SJCRH30 (cell line): ENCODE measurements around the gene NPFFR2. TPM values are rescaled to one million over a fixed set of nuclear protein-coding genes. Genes with fewer than 3 reads are reported as not detected.
"Not testable (repeated sequence)": the region's sequence is repeated elsewhere in the genome, so short reads cannot be mapped to it uniquely, and the experiment has no call there.

Experiments used
- DNase-seq, 2 experiments: peaks; one replicate each; pipeline ENCODE4 v3.0.0-alpha.2; 2015 to 2020
- H3K27ac ChIP-seq: fragments of 250-450 bp; sonication (Bioruptor Pico); 2 replicates; pipeline ENCODE4 v1.5.1; 2020; ENCODE audit warnings: mild to moderate bottlenecking, moderate library complexity
- H3K27me3 ChIP-seq: fragments of 250-450 bp; sonication (Bioruptor Pico); 2 replicates; pipeline ENCODE4 v1.5.1; 2020; ENCODE audit warnings: mild to moderate bottlenecking, moderate library complexity
- H3K36me3 ChIP-seq: fragments of 250-450 bp; sonication (Bioruptor Pico); 2 replicates; pipeline ENCODE4 v1.5.1; 2020; ENCODE audit warnings: mild to moderate bottlenecking, moderate library complexity
- H3K4me1 ChIP-seq: fragments of 250-450 bp; sonication (Bioruptor Pico); 2 replicates; pipeline ENCODE4 v1.5.1; 2020; ENCODE audit warnings: mild to moderate bottlenecking, moderate library complexity
- H3K4me3 ChIP-seq: fragments of 250-450 bp; sonication (Bioruptor Pico); 2 replicates; pipeline ENCODE4 v1.5.1; 2020; ENCODE audit warnings: mild to moderate bottlenecking, moderate library complexity
- H3K9me3 ChIP-seq: fragments of 250-450 bp; sonication (Bioruptor Pico); replicated peaks from 2 replicates; pipeline ENCODE4 v1.5.1; 2020; ENCODE audit warnings: mild to moderate bottlenecking, moderate library complexity
- total RNA-seq: library from RNA; depleted of rRNA; stranded (reverse); fragments of >200 nt; shearing (Covaris generic); gene quantifications from 2 replicates; pipeline ENCODE4 v1.2.3, GENCODE V29; 2014; rRNA removed

NPFFR2 gene
- total RNA-seq, 1 experiment from 2014 or later = not detected

DNA sequence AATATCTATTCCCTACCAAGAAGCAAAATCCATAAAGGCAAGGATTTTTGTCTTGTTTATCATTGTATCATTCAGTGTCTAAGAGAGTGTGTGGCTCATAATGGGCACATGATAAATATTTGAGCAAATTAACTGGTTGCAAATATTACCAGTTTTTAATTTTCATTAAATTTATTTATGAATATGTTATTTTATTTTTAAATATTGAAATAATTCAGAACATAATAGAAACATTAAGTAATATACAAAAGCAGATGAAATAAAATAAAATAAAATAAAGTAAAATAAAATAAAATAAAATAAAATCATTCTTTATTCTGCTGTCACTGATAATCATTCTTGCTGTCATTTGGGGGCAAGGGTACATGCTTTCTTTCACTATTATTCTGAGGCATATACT, 120.9 kb downstream of the NPFFR2 start:
- Histone ChIP-seq H3K27me3 (no peaks in the 10 kb centered on the region), H3K27ac (no peak overlapping the region), H3K4me3 (no peak overlapping the region), H3K4me1 (no peaks in the 10 kb centered on the region), H3K36me3 (no peaks in the 10 kb centered on the region), H3K9me3 (no peaks in the 10 kb centered on the region)
- DNase-seq = no peak

DNA sequence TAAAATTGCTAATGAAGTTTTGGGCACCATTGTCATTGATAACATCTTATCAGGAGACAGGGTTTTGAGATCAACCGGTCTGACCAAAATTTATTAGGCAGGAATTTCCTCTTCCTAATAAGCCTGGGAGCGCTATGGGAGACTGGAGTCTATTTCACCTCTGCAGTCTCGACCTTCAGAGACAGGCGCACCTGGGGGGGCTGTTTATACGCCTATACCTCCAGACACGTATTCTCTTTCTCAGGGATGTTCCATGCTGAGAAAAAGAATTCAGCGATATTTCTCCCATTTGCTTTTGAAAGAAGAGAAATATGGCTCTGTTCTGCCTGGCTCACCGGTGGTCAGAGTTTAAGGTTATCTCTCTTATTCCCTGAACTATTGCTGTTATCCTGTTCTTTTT, 121.8 kb downstream of the NPFFR2 start:
- not testable (repeated sequence) for H3K27ac ChIP-seq, H3K27me3 ChIP-seq, H3K4me1 ChIP-seq, DNase-seq, H3K4me3 ChIP-seq, H3K36me3 ChIP-seq, H3K9me3 ChIP-seq

DNA sequence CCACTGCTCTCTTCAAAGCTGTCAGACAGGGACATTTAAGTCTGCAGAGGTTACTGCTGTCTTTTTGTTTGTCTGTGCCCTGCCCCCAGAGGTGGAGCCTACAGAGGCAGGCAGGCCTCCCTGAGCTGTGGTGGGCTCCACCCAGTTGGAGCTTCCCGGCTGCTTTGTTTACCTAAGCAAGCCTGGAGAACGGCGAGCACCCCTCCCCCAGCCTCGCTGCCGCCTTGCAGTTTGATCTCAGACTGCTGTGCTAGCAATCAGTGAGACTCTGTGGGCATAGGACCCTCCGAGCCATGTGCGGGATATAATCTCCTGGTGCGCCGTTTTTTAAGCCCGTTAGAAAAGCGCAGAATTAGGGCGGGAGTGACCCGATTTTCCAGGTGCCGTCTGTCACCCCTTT, 137.5 kb downstream of the NPFFR2 start:
- not testable (repeated sequence) for H3K36me3 ChIP-seq, H3K27ac ChIP-seq, H3K9me3 ChIP-seq, H3K4me3 ChIP-seq, H3K27me3 ChIP-seq, H3K4me1 ChIP-seq
- peak in 1 of 2 experiments; percentile 5 for DNase-seq

DNA sequence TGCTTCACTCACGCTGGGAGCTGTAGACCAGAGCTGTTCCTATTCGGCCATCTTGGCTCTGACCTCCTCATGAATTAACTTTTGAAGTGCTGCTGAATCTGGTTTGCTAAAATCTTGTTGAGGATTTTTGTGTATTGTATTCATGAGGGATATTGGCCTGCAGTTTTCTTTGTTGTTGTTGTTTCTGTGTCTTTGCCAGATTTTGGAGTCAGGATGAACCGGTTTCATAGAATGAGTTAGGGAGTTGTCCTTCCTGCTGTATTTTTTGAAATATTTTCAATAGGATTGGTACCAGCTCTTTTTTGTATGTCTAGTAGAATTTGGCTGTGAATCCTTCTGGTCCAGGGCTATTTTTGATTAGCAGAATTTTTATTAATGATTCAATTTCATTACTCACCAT, 138.1 kb downstream of the NPFFR2 start:
- Histone ChIP-seq H3K4me1 (no peaks in the 10 kb centered on the region), H3K36me3 (no peaks in the 10 kb centered on the region), H3K4me3 (no peak overlapping the region), H3K9me3 (no peaks in the 10 kb centered on the region), H3K27ac (no peak overlapping the region), H3K27me3 (no peaks in the 10 kb centered on the region)
- DNase-seq = no peak

DNA sequence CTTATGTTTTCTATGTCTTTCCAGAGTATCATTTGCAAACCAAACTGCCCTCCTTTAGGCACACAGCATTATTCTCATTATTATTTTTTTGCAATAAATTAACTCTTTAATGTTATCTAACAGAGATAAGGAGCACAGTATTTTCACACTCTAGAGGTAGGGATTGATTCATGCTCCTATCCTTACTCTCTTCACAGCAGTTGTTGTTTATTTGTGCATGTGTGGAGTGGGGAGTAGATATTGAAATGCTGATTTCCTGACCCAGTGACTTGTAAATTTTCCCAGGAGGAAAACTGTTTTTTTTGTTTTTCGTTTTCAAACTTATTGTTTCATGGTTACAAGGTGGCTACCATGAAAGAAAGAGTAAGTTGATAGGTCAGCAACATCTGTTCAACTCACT, 140.0 kb downstream of the NPFFR2 start:
- Histone ChIP-seq H3K9me3 (no peaks in the 10 kb centered on the region), H3K27me3 (no peaks in the 10 kb centered on the region), H3K4me3 (no peak overlapping the region), H3K4me1 (no peaks in the 10 kb centered on the region), H3K27ac (no peak overlapping the region), H3K36me3 (no peaks in the 10 kb centered on the region)
- DNase-seq = no peak

DNA sequence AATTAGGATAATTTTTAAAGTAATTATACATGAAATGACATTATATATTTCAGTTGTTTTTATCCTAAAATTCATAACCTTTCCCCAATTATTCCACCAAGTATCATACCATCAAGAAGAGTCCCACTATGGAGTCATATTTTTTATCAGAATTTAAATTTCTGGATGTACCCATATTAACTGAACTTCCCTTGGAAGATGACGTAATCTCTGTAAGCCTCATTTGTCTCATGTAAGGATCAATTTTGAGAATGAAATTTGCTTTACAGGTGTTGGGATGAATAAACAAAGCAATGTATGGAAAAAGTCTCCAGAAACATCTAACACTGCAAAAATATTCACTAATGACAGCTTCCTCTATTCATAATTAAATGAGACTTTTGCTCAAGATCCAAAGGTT, 147.5 kb downstream of the NPFFR2 start:
- H3K36me3 ChIP-seq = no peaks in the 10 kb centered on the region
- no peak for DNase-seq
- no peaks in the 10 kb centered on the region for H3K4me1 ChIP-seq
- no peaks in the 10 kb centered on the region for H3K9me3 ChIP-seq
- no peak overlapping the region for H3K27ac ChIP-seq
- H3K27me3 ChIP-seq = no peaks in the 10 kb centered on the region
- no peak overlapping the region for H3K4me3 ChIP-seq

DNA sequence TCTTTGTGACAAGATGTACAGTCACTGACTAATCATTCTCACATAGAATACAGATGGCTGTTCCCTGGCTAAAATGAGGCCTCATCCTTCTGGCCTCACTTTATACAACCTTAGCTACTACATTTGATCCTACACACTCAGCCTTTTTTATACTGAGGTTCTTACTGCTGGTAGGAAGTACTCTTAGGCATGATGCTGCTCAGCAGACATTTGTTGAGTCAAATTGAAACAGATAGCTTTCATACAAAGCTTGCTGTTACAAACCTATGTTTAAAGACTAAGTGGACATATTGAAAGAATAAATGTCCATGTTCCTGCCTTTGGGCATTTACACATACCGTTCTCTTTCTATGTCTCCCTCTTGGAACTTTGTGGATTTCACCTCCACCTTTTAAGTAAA, 154.9 kb downstream of the NPFFR2 start:
- H3K9me3 ChIP-seq = no peaks in the 10 kb centered on the region
- no peaks in the 10 kb centered on the region for H3K27me3 ChIP-seq
- no peak overlapping the region for H3K4me3 ChIP-seq
- H3K27ac ChIP-seq = no peak overlapping the region
- no peaks in the 10 kb centered on the region for H3K4me1 ChIP-seq
- DNase-seq = no peak
- H3K36me3 ChIP-seq = no peaks in the 10 kb centered on the region

DNA sequence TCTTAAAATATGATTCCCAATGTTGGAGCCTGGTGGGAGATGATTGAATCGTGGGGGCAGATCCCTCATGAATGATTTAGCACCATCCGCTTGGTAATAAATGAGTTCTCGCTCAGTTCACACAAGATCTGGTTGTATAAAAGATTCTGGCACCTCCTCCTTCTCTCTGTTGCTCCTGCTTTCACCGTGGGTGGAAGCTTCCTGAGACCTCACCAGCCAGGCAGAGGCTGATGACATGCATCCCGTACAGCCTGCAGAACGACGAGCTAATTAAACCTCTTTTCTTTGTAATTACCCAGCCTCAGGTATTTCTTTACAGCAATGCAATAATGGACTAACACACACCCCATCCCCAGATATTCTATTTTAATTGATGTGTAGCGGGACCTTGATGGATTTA, 162.2 kb downstream of the NPFFR2 start:
- DNase-seq = no peak
- no peak overlapping the region for H3K27ac ChIP-seq
- no peaks in the 10 kb centered on the region for H3K4me1 ChIP-seq
- H3K9me3 ChIP-seq = no peaks in the 10 kb centered on the region
- H3K27me3 ChIP-seq = no peaks in the 10 kb centered on the region
- H3K4me3 ChIP-seq = no peak overlapping the region
- no peaks in the 10 kb centered on the region for H3K36me3 ChIP-seq

DNA sequence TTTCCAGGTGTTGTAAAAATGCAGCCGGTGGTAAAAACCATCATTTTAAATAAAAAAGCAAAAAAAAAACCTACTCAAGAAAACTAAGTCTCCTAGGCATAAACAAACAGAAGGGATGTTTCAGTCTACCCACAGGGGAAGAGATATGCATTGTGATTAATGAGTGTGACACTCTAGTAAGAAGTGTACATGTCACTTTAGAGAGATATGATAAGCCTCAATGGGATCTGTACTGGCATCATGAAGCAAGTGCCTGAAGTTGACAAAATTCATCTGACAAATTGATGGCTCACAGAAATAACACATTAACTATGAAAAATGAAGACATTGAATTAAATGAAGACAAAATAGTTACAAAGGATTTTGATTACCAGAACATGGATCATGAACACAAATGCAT, 162.7 kb downstream of the NPFFR2 start:
- Histone ChIP-seq H3K36me3 (no peaks in the 10 kb centered on the region), H3K9me3 (no peaks in the 10 kb centered on the region), H3K4me1 (no peaks in the 10 kb centered on the region), H3K4me3 (no peak overlapping the region), H3K27me3 (no peaks in the 10 kb centered on the region), H3K27ac (no peak overlapping the region)
- no peak for DNase-seq

Other genes starting within 250 kb of the NPFFR2 start
- not detected in 2 replicates for gene GC, start 247.9 kb upstream of the NPFFR2 start, total RNA-seq